AG04450 (cell line): ENCODE data around the gene RYR3. TPM values are rescaled to one million over a fixed set of nuclear protein-coding genes. Genes with fewer than 3 reads are reported as not detected.

ENCODE experiments used
- CTCF ChIA-PET: fragments of 300-600, 350-600 bp; formaldehyde crosslinking; extraction: SDS; loops from one replicate; lab custom pipeline; 2022; ENCODE audit warnings: antibody characterized with exemption, inconsistent platforms; lab: Charles Lee
- POLR2A ChIA-PET: fragments of 350-600 bp; formaldehyde crosslinking; extraction: SDS; loops from one replicate; lab custom pipeline; 2021; ENCODE audit warnings: antibody characterized with exemption, inconsistent platforms; lab: Yijun Ruan, JAX
- DNase-seq: peaks from one replicate; pipeline ENCODE4 v3.0.0-alpha.2; 2011; ENCODE audit warnings: low read depth, low spot score
- H3K27ac ChIP-seq: one replicate; pipeline ENCODE4 v1.5.1; 2012; ENCODE audit warnings: low read depth, low read length, control low read depth
- H3K27me3 ChIP-seq: one replicate; pipeline ENCODE4 v1.6.0; 2012; ENCODE audit warnings: low read length; ENCODE audit not compliant: control insufficient read depth, insufficient read depth
- H3K4me3 ChIP-seq: 2 replicates; pipeline ENCODE4 v1.5.1; 2011; ENCODE audit warnings: mild to moderate bottlenecking, low read depth, low read length, control low read depth
- H3K9me3 ChIP-seq: 2 replicates; pipeline ENCODE4 v1.5.1; 2012; ENCODE audit warnings: low read length; ENCODE audit not compliant: control insufficient read depth, insufficient read depth
- CTCF ChIP-seq: IDR thresholded peaks from 2 replicates; pipeline ENCODE4 v1.5.1; 2011; ENCODE audit warnings: low read depth, low read length, control low read depth, inconsistent platforms
- polyA plus RNA-seq: library from polyadenylated mRNA; depleted of rRNA; stranded (reverse); fragments of >200 nt; gene quantifications from 2 replicates; pipeline ENCODE4 v1.2.3, GENCODE V29; 2011

RYR3 gene
- polyA plus RNA-seq, 1 experiment = not detected

GRCh38 chr15:33304924-33305323 lies 5.8 kb upstream of the RYR3 start:
- Histone ChIP-seq H3K27me3 (peaks cover 5% of the 10 kb centered on the region), H3K9me3 (no peaks in the 10 kb centered on the region), H3K4me3 (no peak overlapping the region), H3K27ac (no peak overlapping the region)
- POLR2A ChIA-PET = no interaction called here
- CTCF ChIA-PET = interaction anchor here (5.7 kb wide), 1 partner anchor 12 kb away, joined by 28 read pairs; no protein-coding TSS in a partner anchor
- DNase-seq = no peak
- TF ChIP-seq CTCF = no peak

- Histone ChIP-seq H3K27ac (no peak overlapping the region), H3K9me3 (no peaks in the 10 kb centered on the region), H3K4me3 (no peak overlapping the region), H3K27me3 (peaks cover 22% of the 10 kb centered on the region)
- CTCF ChIA-PET = interaction anchor here (1.0 to 1.7 kb wide), 3 partner anchors 17 to 390 kb away, joined by 3 to 5 read pairs (median 3); no protein-coding TSS in a partner anchor
- no peak for DNase-seq
- no peak for TF ChIP-seq CTCF
- POLR2A ChIA-PET = no interaction called here
These were observed 1.0 kb upstream of the RYR3 start for GRCh38 chr15:33309602-33310276.

GRCh38 chr15:33311312-33311971 lies 675 bp downstream of the RYR3 start:
- ChIA-PET CTCF (no interaction called here), POLR2A (no interaction called here)
- no peak for DNase-seq
- Histone ChIP-seq H3K4me3 (no peak overlapping the region), H3K9me3 (no peaks in the 10 kb centered on the region), H3K27ac (no peak overlapping the region), H3K27me3 (peaks cover 24% of the 10 kb centered on the region)
- TF ChIP-seq CTCF = no peak

GRCh38 chr15:33313491-33313890 lies 2.7 kb downstream of the RYR3 start:
- ChIA-PET POLR2A (no interaction called here), CTCF (interaction anchor here (1.7 kb wide), 1 partner anchor 387 kb away, joined by 4 read pairs; no protein-coding TSS in a partner anchor)
- no peak for TF ChIP-seq CTCF
- H3K4me3 ChIP-seq = no peak overlapping the region
- H3K27me3 ChIP-seq = peaks cover 26% of the 10 kb centered on the region
- DNase-seq = no peak
- no peak overlapping the region for H3K27ac ChIP-seq
- no peaks in the 10 kb centered on the region for H3K9me3 ChIP-seq

- DNase-seq = no peak
- POLR2A ChIA-PET = no interaction called here
- Histone ChIP-seq H3K27ac (no peak overlapping the region), H3K27me3 (peaks cover 25% of the 10 kb centered on the region), H3K4me3 (no peak overlapping the region), H3K9me3 (no peaks in the 10 kb centered on the region)
- CTCF ChIA-PET = interaction anchor here (0.8 to 1.7 kb wide), 2 partner anchors 22 to 386 kb away, joined by 3 to 4 read pairs; no protein-coding TSS in a partner anchor
- no peak for TF ChIP-seq CTCF
These were observed 3.3 kb downstream of the RYR3 start for GRCh38 chr15:33314069-33314468.
